K562 (cell line): ENCODE measurements around the gene AGXT. TPM values are rescaled to one million over a fixed set of nuclear protein-coding genes. Genes with fewer than 3 reads are reported as not detected.

Source experiments
- ATAC-seq: fragments of 200-7000 bp; cut with Tn5 transposase; 3 replicates; pipeline ENCODE4 v1.9.1; 2020; ENCODE audit warnings: moderate library complexity
- BruUV-seq: library from RNA; stranded (reverse); fragments of 400-500 nt; replicated peaks from 2 replicates; lab custom pipeline; 2021; lab: Mats Ljungman, UMichigan
- CTCF ChIA-PET: fragments of 300-600 bp; formaldehyde crosslinking; extraction: SDS; loops from one replicate; lab custom pipeline; 2021; ENCODE audit warnings: low intra/inter-chr PET ratio; lab: Yijun Ruan, JAX
- POLR2A ChIA-PET: fragments of 300-600, 350-650 bp; sonication (Branson Sonifier 250); formaldehyde crosslinking; extraction: SDS; loops from one replicate; lab custom pipeline; 2021; ENCODE audit warnings: antibody characterized with exemption, inconsistent platforms; lab: Yijun Ruan, JAX
- DNase-seq, 4 experiments: peaks; one replicate each; pipeline versions ENCODE4 v3.0.0 to v3.0.0-alpha.2; 2011 to 2018; ENCODE audit warnings: low spot score in 3 of 4, mixed read lengths in 3 of 4; ENCODE audit errors: extremely low read depth in 1 of 4
- FAIRE-seq: peaks from 2 replicates; lab custom pipeline; 2011; peaks lifted over from hg19 to GRCh38; lab: Jason Lieb, UNC
- H2AFZ ChIP-seq: 2 replicates; pipeline ENCODE4 v1.6.0; 2011; ENCODE audit warnings: low read depth, low read length, control low read depth, inconsistent platforms
- H3K27ac ChIP-seq: fragments of 200-600 bp; 3 replicates; pipeline ENCODE4 v1.8.0; 2011; ENCODE audit warnings: low read depth, mild to moderate bottlenecking, control low read depth, inconsistent platforms, low read length, moderate library complexity, mixed read lengths; ENCODE audit errors: extremely low read depth
- H3K27me3 ChIP-seq, 2 experiments: fragments of 300-600 bp in 1 of 2; 2 replicates in 1 of 2; 3 replicates in 1 of 2; pipeline versions ENCODE4 v1.6.0 to v1.8.0; 2011; ENCODE audit warnings: inconsistent platforms in 2 of 2, low read length in 2 of 2, mild to moderate bottlenecking in 1 of 2, mixed read lengths in 1 of 2, moderate library complexity in 1 of 2; ENCODE audit not compliant: control insufficient read depth in 2 of 2, insufficient read depth in 2 of 2
- H3K36me3 ChIP-seq: fragments of 300-600 bp; 3 replicates; pipeline ENCODE4 v1.8.0; 2011; ENCODE audit warnings: mild to moderate bottlenecking, low read length, inconsistent platforms; ENCODE audit not compliant: control insufficient read depth, insufficient read depth
- H3K4me1 ChIP-seq, 2 experiments: fragments of 200-600 bp in 1 of 2; replicated peaks in 1 of 2; 2 replicates in 1 of 2; 3 replicates in 1 of 2; pipeline versions ENCODE4 v1.5.1 to v1.8.0; 2011; ENCODE audit warnings: inconsistent platforms in 2 of 2, low read length in 2 of 2, mild to moderate bottlenecking in 1 of 2, mixed read lengths in 1 of 2, moderate library complexity in 1 of 2; ENCODE audit not compliant: control insufficient read depth in 2 of 2, insufficient read depth in 2 of 2
- H3K4me2 ChIP-seq: 2 replicates; pipeline ENCODE4 v1.6.1; 2011; ENCODE audit warnings: low read length, control low read depth, inconsistent platforms, mixed read lengths; ENCODE audit not compliant: insufficient read depth
- H3K4me3 ChIP-seq: fragments of 200-600 bp; sonication (generic), shearing (Covaris generic); 2 replicates; pipeline ENCODE4 v1.5.1; 2016; ENCODE audit warnings: control low read depth, inconsistent platforms
- H3K79me2 ChIP-seq: fragments of 200-600 bp; 3 replicates; pipeline ENCODE4 v1.8.0; 2011; ENCODE audit warnings: low read length, inconsistent platforms; ENCODE audit not compliant: control insufficient read depth, insufficient read depth
- H3K9ac ChIP-seq, 2 experiments: 2 replicates each; pipeline versions ENCODE4 v1.6.0 to v1.6.1; 2011; ENCODE audit warnings: low read depth in 2 of 2, low read length in 2 of 2, control low read depth in 1 of 2, inconsistent platforms in 1 of 2, mild to moderate bottlenecking in 1 of 2, mixed read lengths in 1 of 2; ENCODE audit not compliant: insufficient read depth in 1 of 2
- H3K9me1 ChIP-seq: one replicate; pipeline ENCODE4 v1.6.0; 2011; ENCODE audit warnings: inconsistent platforms, mild to moderate bottlenecking, low read length, moderate library complexity; ENCODE audit not compliant: control insufficient read depth, insufficient read depth
- H3K9me3 ChIP-seq: replicated peaks from 2 replicates; pipeline ENCODE4 v1.5.1; 2011; ENCODE audit warnings: low read depth, low read length, inconsistent platforms; ENCODE audit not compliant: control insufficient read depth, insufficient read depth
- H4K20me1 ChIP-seq: replicated peaks from 2 replicates; pipeline ENCODE4 v1.6.1; 2011; ENCODE audit warnings: low read length, inconsistent platforms, mixed read lengths; ENCODE audit not compliant: control insufficient read depth, insufficient read depth
- ARID2 ChIP-seq: fragments of 450-650 bp; IDR thresholded peaks from 2 replicates; pipeline ENCODE4 v1.6.1; 2017; ENCODE audit warnings: antibody characterized with exemption, mild to moderate bottlenecking
- BCL6 ChIP-seq: fragments of 250-450 bp; sonication (Bioruptor Pico); IDR thresholded peaks from 2 replicates; pipeline ENCODE4 v1.4.0; 2020
- CBX3 ChIP-seq, 2 experiments: IDR thresholded peaks; 1 replicate in 1 of 2; 2 replicates in 1 of 2; pipeline ENCODE4 v1.6.1; 2012; ENCODE audit warnings: inconsistent platforms in 2 of 2, low read length in 2 of 2, borderline replicate concordance in 1 of 2, control low read depth in 1 of 2
- ERF ChIP-seq: fragments of 450-650 bp; formaldehyde crosslinking; IDR thresholded peaks from 2 replicates; pipeline ENCODE4 v1.4.0; 2020; ENCODE audit warnings: mild to moderate bottlenecking, mixed read lengths
- GABPB2 ChIP-seq: fragments of 250-450 bp; sonication (Bioruptor Pico); conservative IDR thresholded peaks from 2 replicates; pipeline ENCODE4 v1.5.1; 2021; ENCODE audit warnings: mild to moderate bottlenecking
- IRF2 ChIP-seq: sonication (generic); formaldehyde crosslinking; IDR thresholded peaks from 2 replicates; pipeline ENCODE4 v1.8.1; 2022; ENCODE audit warnings: mild to moderate bottlenecking, missing genetic modification reagents
- MCM5 ChIP-seq: fragments of 450-650 bp; IDR thresholded peaks from 2 replicates; pipeline ENCODE4 v1.6.1; 2016; ENCODE audit warnings: low read depth
- PHF8 ChIP-seq: fragments of 200-600 bp; sonication (generic); IDR thresholded peaks from 2 replicates; pipeline ENCODE4 v1.6.1; 2012; ENCODE audit warnings: mixed run types, mild to moderate bottlenecking, inconsistent platforms, low read length, moderate library complexity, borderline replicate concordance
- SMARCA4 ChIP-seq: fragments of 450-650 bp; IDR thresholded peaks from 2 replicates; pipeline ENCODE4 v1.6.1; 2016
- SMARCC2 ChIP-seq: fragments of 450-650 bp; IDR thresholded peaks from 2 replicates; pipeline ENCODE4 v1.6.1; 2017; ENCODE audit warnings: antibody characterized with exemption, moderate library complexity, mild to moderate bottlenecking, low read depth
- SNRNP70 ChIP-seq: fragments of 200-400 bp; formaldehyde crosslinking; optimal IDR thresholded peaks from 2 replicates; pipeline ENCODE3; 2017; ENCODE audit warnings: low read depth, low read length
- SOX6 ChIP-seq: fragments of 450-650 bp; IDR thresholded peaks from 2 replicates; pipeline ENCODE4 v1.6.1; 2014; ENCODE audit warnings: mild to moderate bottlenecking
- ZBTB2 ChIP-seq: fragments of 450-650 bp; IDR thresholded peaks from 2 replicates; pipeline ENCODE4 v1.6.1; 2016; ENCODE audit warnings: antibody characterized with exemption
- ZKSCAN8 ChIP-seq: fragments of 200-800 bp; sonication (Bioruptor generic); IDR thresholded peaks from 2 replicates; pipeline ENCODE4 v1.6.1; 2016; ENCODE audit warnings: missing genetic modification characterization, missing compliant biosample characterization
- ZNF174 ChIP-seq: fragments of 250-450 bp; sonication (Bioruptor Pico); IDR thresholded peaks from 2 replicates; pipeline ENCODE4 v1.4.0; 2020; ENCODE audit warnings: mild to moderate bottlenecking
- ZNF707 ChIP-seq: fragments of 250-450 bp; sonication (Bioruptor Pico); conservative IDR thresholded peaks from 2 replicates; pipeline ENCODE4 v1.8.0; 2022; ENCODE audit warnings: inconsistent platforms, mild to moderate bottlenecking, moderate library complexity
- WGBS: fragments of 100-300 bp; shearing (Covaris generic); methylation state at CpG from one replicate; pipeline ENCODE4 v1.1.6; 2016; ENCODE audit warnings: low coverage, mixed read lengths; ENCODE audit not compliant: insufficient coverage; ENCODE audit errors: missing lambda C conversion rate; 5-methylcytosine and 5-hydroxymethylcytosine counted together
- in situ Hi-C: fragments of 300-500 bp; cut with MboI; formaldehyde crosslinking; loops from 4 replicates; pipeline ENCODE4 v1.15.0; 2018; ENCODE audit warnings: inconsistent platforms, mixed read lengths
- intact Hi-C: fragments of 100-400 bp; cut with micrococcal nuclease; formaldehyde crosslinking; loops from 2 replicates; pipeline ENCODE4 v1.14.2; 2022
- polyA plus RNA-seq, 8 experiments: library from polyadenylated mRNA; depleted of rRNA in 4 of 8; stranded (reverse) in 5 of 8; unstranded in 3 of 8; fragments of >200 nt; fragmentation: Nextera tagmentation in 2 of 8; fragmentation: Illumina TruSeq in 1 of 8; extraction: Ambion mirVana in 2 of 8; extraction: Trizol in 1 of 8; gene quantifications; 2 replicates each; pipeline versions ENCODE4 v1.2.1 to v1.2.3, GENCODE V29; 2011 to 2014; ENCODE audit warnings: inconsistent platforms in 1 of 8, missing spikeins in 1 of 8
- total RNA-seq, 7 experiments: library from RNA; depleted of rRNA in 6 of 7; stranded (reverse); fragments of >200 nt in 6 of 7; fragmentation: Illumina TruSeq in 2 of 7; extraction: Trizol in 2 of 7; gene quantifications; 2 replicates each; pipeline versions ENCODE4 v1.2.1 to v1.2.3, GENCODE V29; 2011 to 2021; ENCODE audit warnings: low replicate concordance in 1 of 7

Gene AGXT
- total and polyA plus RNA-seq, 9 of the 15 experiments (the other 6 are each of a cell fraction or from before 2014, with no cell fraction given) = 0.18 TPM; not detected in 8

- H3K9ac ChIP-seq = no peak overlapping the region
- no peak for DNase-seq
- FAIRE-seq = no peak
- no peak overlapping the region for H2AFZ ChIP-seq
- BruUV-seq = no TSS peak
- ChIA-PET CTCF (no interaction called here), POLR2A (no interaction called here)
- peaks cover 0 to 7% of the 10 kb centered on the region in 2 experiments; a peak in 2 of 5 replicates for H3K4me1 ChIP-seq
- H3K36me3 ChIP-seq = no peaks in the 10 kb centered on the region
- no peak overlapping the region for H3K4me3 ChIP-seq
- intact Hi-C loops = no loop called here
- TF ChIP-seq MCM5 (no peak), CBX3 (IDR thresholded peaks at IDR 0.05; ENCODE audit: borderline replicate concordance in 1 of 2, low read length in 2 of 2) (no peak), ZBTB2 (no peak), SMARCC2 (no peak), GABPB2 (CRISPR knock-in tag) (no peak), IRF2 (CRISPR knock-in tag) (no peak), BCL6 (no peak), ZKSCAN8 (CRISPR knock-in tag) (no peak), SOX6 (no peak), ZNF174 (CRISPR knock-in tag) (no peak), ERF (CRISPR knock-in tag) (no peak), PHF8 (no peak), SNRNP70 (no peak), SMARCA4 (no peak), ZNF707 (CRISPR knock-in tag) (no peak), ARID2 (no peak)
- 0% methylated on average over 4 of the region's 6 CpGs for WGBS
- no peaks in the 10 kb centered on the region for H3K9me3 ChIP-seq
- no peak for ATAC-seq
- peaks cover 0 to 31% of the 10 kb centered on the region in 2 experiments; a peak in 2 of 5 replicates for H3K27me3 ChIP-seq
- no peaks in the 10 kb centered on the region for H3K9me1 ChIP-seq
- H3K4me2 ChIP-seq = no peak overlapping the region
- no peak overlapping the region for H3K27ac ChIP-seq
- H3K79me2 ChIP-seq = no peaks in the 10 kb centered on the region
- in situ Hi-C loops = no loop called here
- no peaks in the 10 kb centered on the region for H4K20me1 ChIP-seq
These were observed 34.1 kb upstream of the AGXT start for GRCh38 chr2:240834377-240834975.
